ENCODE results near the gene BNC2.

BNC2 gene

GRCh38 chr9:16828340-16829281, 41.9 kb downstream of the BNC2 start:
- TF ChIP-seq FOXK2 (IDR thresholded peaks at IDR 0.05) (no peak), ZNF384 (IDR thresholded peaks at IDR 0.05) (no peak), ARNT (IDR thresholded peaks at IDR 0.05) (no peak), BHLHE40 (IDR thresholded peaks at IDR 0.05; ENCODE audit: borderline replicate concordance) (no peak), HDGF (IDR thresholded peaks at IDR 0.05; ENCODE audit: borderline replicate concordance) (no peak), FOXA1 (IDR thresholded peaks at IDR 0.05) (no peak), FOXM1 (IDR thresholded peaks at IDR 0.05; ENCODE audit: borderline replicate concordance) (no peak), LEF1 (IDR thresholded peaks at IDR 0.05; ENCODE audit: borderline replicate concordance) (no peak), TARDBP (IDR thresholded peaks at IDR 0.05) (no peak), CTBP1 (IDR thresholded peaks at IDR 0.05; ENCODE audit: borderline replicate concordance) (no peak), SUZ12 (IDR thresholded peaks at IDR 0.05) (no peak)
- DNase-seq (ENCODE audit: extremely low spot score) = peak; percentile 28
- CTCF ChIA-PET = no interaction called here
- POLR2A ChIA-PET = interaction anchor here (0.7 kb wide), 1 partner anchor 31 kb away, joined by 4 read pairs; no protein-coding TSS in a partner anchor

DNA sequence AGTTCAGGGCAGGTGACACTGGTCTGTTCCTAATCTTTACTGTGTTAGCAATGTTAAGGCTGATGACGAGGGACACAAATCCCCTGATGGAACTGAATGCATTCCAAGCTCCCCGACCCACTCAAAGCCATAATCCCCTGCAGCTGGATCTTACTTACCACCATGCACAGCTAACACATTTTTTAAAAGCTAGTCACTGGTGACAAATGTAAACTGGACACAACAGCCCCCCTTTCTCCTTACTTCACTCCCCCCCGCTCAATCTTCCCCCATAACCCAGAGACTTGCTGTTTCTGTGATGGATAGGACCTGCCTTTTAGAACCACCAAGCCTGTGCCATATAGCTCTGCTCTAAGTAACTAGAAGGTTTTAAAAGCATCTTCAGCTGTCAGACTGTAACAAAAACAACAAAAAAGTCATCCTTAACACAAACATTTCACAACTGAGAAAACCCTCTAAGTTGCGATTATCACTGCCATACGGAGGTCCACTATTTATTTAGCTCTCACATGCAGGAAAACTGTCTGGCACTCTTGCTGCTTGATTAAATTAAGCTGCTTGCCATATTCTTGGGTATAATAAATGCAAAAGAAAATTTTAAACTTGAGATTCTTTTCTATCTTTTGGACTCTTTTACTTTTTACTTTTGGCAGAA, 44.4 kb downstream of the BNC2 start:
- TF ChIP-seq ZNF384 (IDR thresholded peaks at IDR 0.05) (no peak), LEF1 (IDR thresholded peaks at IDR 0.05; ENCODE audit: borderline replicate concordance) (no peak), L3MBTL2 (conservative IDR thresholded peaks at IDR 0.05) (no peak), FOXM1 (IDR thresholded peaks at IDR 0.05; ENCODE audit: borderline replicate concordance) (no peak), NFRKB (IDR thresholded peaks at IDR 0.05) (no peak), CTBP1 (IDR thresholded peaks at IDR 0.05; ENCODE audit: borderline replicate concordance) (no peak), BHLHE40 (IDR thresholded peaks at IDR 0.05; ENCODE audit: borderline replicate concordance) (no peak), HDGF (IDR thresholded peaks at IDR 0.05; ENCODE audit: borderline replicate concordance) (no peak), ELF4 (IDR thresholded peaks at IDR 0.05) (no peak), TARDBP (IDR thresholded peaks at IDR 0.05) (no peak), SUZ12 (IDR thresholded peaks at IDR 0.05) (no peak), ARNT (IDR thresholded peaks at IDR 0.05) (no peak), SP1 (IDR thresholded peaks at IDR 0.05) (no peak)
- TF ChIP-seq, protein P1, sequence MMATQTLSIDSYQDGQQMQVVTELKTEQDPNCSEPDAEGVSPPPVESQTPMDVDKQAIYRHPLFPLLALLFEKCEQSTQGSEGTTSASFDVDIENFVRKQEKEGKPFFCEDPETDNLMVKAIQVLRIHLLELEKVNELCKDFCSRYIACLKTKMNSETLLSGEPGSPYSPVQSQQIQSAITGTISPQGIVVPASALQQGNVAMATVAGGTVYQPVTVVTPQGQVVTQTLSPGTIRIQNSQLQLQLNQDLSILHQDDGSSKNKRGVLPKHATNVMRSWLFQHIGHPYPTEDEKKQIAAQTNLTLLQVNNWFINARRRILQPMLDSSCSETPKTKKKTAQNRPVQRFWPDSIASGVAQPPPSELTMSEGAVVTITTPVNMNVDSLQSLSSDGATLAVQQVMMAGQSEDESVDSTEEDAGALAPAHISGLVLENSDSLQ (IDR thresholded peaks at IDR 0.05) = no peak
- CTCF ChIA-PET = interaction anchor here (0.6 kb wide), 1 partner anchor 96 kb away, joined by 5 read pairs; no protein-coding TSS in a partner anchor
- POLR2A ChIA-PET = no interaction called here
- DNase-seq (ENCODE audit: extremely low spot score) = no peak

DNA sequence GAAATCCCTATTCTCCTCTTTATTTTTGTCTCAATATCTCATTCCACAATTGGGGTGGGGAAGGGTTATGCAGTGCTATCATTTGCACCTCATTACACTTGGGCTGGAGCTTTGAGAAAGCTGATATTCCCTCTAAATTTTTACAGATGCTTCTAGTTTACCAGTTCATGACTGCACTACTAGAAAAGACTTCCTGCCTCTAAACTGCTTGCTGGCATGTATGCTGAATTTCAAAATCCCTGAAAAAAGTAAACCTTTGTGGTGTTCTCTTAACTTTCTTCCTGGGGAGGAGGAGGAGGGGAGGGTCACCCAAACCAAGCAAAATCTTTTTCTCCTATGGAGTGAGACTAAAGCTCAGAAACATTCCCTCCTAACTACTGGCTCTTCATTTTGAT, 45.1 kb downstream of the BNC2 start:
- ChIA-PET POLR2A (no interaction called here), CTCF (interaction anchor here (0.6 kb wide), 1 partner anchor 95 kb away, joined by 5 read pairs; no protein-coding TSS in a partner anchor)

DNA sequence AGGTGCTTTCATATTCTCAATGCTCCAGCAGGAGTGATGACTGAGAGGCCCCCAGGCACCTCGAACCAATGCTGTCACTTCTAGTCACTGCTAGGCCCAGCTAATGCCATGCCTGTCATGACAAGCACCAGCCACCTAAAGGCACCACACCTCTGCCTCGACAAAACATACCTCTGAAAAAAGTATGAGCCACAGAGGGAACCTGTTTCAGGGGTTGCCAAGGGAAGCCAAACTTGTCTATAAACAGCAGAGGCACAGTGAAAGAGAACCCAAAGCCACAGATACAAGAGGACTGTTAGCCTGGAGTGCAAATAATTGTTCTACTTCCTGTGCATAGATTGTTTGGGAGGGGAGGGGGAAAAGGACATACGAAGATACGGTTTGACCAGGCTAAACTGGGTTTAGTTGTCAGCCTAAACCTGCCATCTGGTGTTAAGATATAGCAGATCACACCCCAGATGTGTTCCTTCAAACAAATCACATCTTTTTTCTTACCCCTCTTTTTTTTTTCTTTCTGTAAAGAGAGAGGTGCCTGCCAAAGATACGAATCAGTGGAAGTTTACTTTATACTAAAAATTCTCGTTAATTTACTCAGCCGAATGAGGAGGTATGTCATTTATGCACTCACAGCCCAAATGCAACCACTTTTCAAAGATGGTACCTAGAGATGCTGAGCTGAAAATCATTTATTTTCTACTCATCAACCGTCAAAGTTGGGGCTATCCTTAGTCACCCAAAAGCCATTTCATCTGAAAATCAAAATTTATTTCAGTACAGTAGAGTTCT, 45.7 kb downstream of the BNC2 start:
- CTCF ChIA-PET = no interaction called here
- no peak for DNase-seq (ENCODE audit: extremely low spot score)
- POLR2A ChIA-PET = no interaction called here
- TF ChIP-seq L3MBTL2 (conservative IDR thresholded peaks at IDR 0.05) (no peak), BHLHE40 (IDR thresholded peaks at IDR 0.05; ENCODE audit: borderline replicate concordance) (no peak), FOXA1 (IDR thresholded peaks at IDR 0.05) (no peak), FOXM1 (IDR thresholded peaks at IDR 0.05; ENCODE audit: borderline replicate concordance) (no peak), NFRKB (IDR thresholded peaks at IDR 0.05) (no peak), TARDBP (IDR thresholded peaks at IDR 0.05) (no peak), SUZ12 (IDR thresholded peaks at IDR 0.05) (no peak), ARNT (IDR thresholded peaks at IDR 0.05) (no peak), SP1 (IDR thresholded peaks at IDR 0.05) (no peak), ZNF384 (IDR thresholded peaks at IDR 0.05) (no peak), HDGF (IDR thresholded peaks at IDR 0.05; ENCODE audit: borderline replicate concordance) (no peak), ELF4 (IDR thresholded peaks at IDR 0.05) (no peak), FOXK2 (IDR thresholded peaks at IDR 0.05) (no peak), LEF1 (IDR thresholded peaks at IDR 0.05; ENCODE audit: borderline replicate concordance) (no peak), CTBP1 (IDR thresholded peaks at IDR 0.05; ENCODE audit: borderline replicate concordance) (no peak)
- TF ChIP-seq, protein P1 (IDR thresholded peaks at IDR 0.05) = no peak

More for the DNA sequence above, 45.1 kb downstream of the BNC2 start:
- no peak for TF ChIP-seq HDGF (IDR thresholded peaks at IDR 0.05; ENCODE audit: borderline replicate concordance)
- TF ChIP-seq BHLHE40 (IDR thresholded peaks at IDR 0.05; ENCODE audit: borderline replicate concordance) = no peak
- TF ChIP-seq FOXK2 (IDR thresholded peaks at IDR 0.05) = no peak
- no peak for TF ChIP-seq FOXA1 (IDR thresholded peaks at IDR 0.05)
- no peak for TF ChIP-seq TARDBP (IDR thresholded peaks at IDR 0.05)
- TF ChIP-seq NFRKB (IDR thresholded peaks at IDR 0.05) = no peak
- no peak for TF ChIP-seq ZNF384 (IDR thresholded peaks at IDR 0.05)
- TF ChIP-seq CTBP1 (IDR thresholded peaks at IDR 0.05; ENCODE audit: borderline replicate concordance) = no peak
- no peak for TF ChIP-seq SUZ12 (IDR thresholded peaks at IDR 0.05)
- TF ChIP-seq FOXM1 (IDR thresholded peaks at IDR 0.05; ENCODE audit: borderline replicate concordance) = no peak
- no peak for TF ChIP-seq LEF1 (IDR thresholded peaks at IDR 0.05; ENCODE audit: borderline replicate concordance)
- no peak for TF ChIP-seq SP1 (IDR thresholded peaks at IDR 0.05)
- DNase-seq (ENCODE audit: extremely low spot score) = no peak

DNA sequence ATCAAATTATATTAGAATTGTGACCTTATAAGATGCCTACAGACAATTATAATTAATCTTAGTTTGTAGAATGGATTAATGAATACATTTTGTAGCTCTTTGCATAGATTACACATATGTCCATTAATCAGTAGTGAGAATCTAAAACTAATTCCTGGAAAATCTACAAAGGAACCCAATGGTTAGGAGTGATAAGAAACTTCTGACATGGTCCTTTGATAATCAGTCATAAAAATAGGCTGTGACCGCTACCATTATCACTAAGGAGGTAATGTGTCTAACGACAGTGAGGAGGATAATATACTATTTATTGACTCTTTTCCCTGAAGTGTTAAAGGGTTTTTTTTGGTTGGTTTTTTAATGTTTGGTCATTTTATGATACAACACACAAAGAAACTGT, 46.6 kb downstream of the BNC2 start:
- ChIA-PET CTCF (interaction anchor here (0.6 kb wide), 1 partner anchor 10 kb away, joined by 3 read pairs; no protein-coding TSS in a partner anchor), POLR2A (no interaction called here)
- no peak for TF ChIP-seq L3MBTL2 (conservative IDR thresholded peaks at IDR 0.05)
- TF ChIP-seq HDGF (IDR thresholded peaks at IDR 0.05; ENCODE audit: borderline replicate concordance) = no peak
- no peak for TF ChIP-seq FOXM1 (IDR thresholded peaks at IDR 0.05; ENCODE audit: borderline replicate concordance)
- no peak for TF ChIP-seq ZNF384 (IDR thresholded peaks at IDR 0.05)
- TF ChIP-seq BHLHE40 (IDR thresholded peaks at IDR 0.05; ENCODE audit: borderline replicate concordance) = no peak
- TF ChIP-seq, protein P1 (IDR thresholded peaks at IDR 0.05) = no peak
- TF ChIP-seq FOXK2 (IDR thresholded peaks at IDR 0.05) = no peak
- TF ChIP-seq NFRKB (IDR thresholded peaks at IDR 0.05) = no peak
- no peak for TF ChIP-seq TARDBP (IDR thresholded peaks at IDR 0.05)
- no peak for DNase-seq (ENCODE audit: extremely low spot score)
